HPDE6-E6E7 (cell line): ENCODE measurements around the gene SLC6A1.

Source experiments
- DNase-seq: peaks from one replicate; pipeline ENCODE4 v3.0.0; 2011; ENCODE audit warnings: missing footprints; ENCODE audit errors: extremely low spot score

The SLC6A1 gene

DNA sequence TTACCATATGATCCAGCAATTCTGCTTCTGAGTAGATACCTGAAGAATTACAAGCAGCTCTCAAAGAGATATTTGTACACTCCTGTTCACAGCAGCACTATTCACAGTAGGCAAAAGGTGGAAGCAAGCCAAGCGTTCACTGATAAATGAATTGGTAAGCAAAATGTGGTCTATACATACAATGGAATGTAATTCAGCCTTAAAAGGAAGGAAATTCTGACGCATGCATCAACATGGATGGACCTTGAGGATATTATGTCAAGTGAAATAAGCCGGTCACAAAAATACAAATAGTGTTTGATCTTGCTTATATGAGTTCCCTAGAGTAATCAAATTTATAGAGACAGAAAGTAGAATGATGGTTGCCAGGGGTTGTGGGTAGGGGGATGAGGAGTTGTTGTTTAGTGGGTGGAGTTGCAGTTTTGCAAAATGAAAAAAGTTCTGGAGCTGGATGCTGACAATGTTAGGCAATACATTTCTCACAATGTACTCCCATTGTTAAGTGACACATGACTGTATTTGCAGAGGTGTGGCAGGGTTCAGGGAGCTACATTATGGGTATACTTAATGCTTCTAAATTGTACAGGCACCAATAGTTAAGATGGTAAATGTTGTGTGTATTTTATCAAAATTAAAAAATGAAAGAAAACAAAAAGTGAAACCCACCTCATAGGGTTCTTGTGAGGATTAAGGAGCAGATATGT lies 26.7 kb downstream of the SLC6A1 start:
- no peak for DNase-seq

DNA sequence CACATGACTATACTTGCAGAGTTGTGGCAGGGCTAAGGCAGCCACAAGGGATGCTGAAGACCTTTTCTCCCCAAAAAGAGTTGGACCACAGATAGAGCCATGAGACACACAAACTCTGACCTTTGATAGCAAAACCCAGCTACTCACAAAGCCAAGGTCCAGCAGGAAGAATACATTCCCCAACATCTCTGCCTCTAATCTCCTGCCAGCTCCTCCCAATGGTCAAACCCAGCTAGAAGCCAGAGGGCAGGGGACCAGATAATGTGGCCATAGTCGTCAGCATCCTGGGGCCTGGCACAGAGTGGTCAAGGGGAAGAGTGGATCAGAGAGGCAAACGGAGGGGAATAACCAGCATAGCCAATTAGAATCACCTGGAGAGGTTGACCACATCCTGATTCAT lies 28.2 kb downstream of the SLC6A1 start:
- no peak for DNase-seq

DNA sequence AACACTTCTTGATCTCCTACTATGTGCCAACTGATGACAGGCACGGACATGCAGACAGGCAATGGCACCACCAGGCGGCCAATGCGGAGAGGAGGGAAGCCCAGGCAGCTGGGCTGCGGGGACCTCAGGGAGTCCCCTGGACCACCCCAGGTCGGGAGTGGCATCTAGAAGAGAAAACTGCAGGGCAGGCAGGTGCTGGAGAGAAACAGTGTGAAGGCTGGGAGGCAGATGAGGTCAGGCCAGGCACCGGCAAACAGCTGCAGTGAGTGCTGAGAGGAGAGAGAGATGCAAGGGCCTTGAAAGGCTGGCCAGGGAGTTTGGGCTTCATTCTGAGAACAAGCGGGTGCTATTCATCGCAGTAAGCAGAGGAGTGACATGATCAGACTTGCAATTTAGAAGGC lies 29.1 kb downstream of the SLC6A1 start:
- DNase-seq: no peak

DNA sequence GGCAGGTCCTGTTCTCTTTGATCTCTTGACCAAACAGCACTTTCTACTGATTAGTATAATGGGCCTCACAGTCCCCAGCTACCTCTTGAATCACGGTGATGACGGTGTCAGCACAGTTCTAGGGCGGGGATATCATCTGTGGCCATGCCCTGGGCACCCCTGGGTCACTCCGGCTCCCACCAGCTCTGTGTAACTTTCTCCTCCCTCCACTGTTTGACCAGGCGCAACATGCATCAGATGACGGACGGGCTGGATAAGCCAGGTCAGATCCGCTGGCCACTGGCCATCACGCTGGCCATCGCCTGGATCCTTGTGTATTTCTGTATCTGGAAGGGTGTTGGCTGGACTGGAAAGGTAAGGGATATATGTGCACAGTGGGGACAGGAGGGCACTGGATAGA lies 29.6 kb downstream of the SLC6A1 start:
- no peak for DNase-seq

DNA sequence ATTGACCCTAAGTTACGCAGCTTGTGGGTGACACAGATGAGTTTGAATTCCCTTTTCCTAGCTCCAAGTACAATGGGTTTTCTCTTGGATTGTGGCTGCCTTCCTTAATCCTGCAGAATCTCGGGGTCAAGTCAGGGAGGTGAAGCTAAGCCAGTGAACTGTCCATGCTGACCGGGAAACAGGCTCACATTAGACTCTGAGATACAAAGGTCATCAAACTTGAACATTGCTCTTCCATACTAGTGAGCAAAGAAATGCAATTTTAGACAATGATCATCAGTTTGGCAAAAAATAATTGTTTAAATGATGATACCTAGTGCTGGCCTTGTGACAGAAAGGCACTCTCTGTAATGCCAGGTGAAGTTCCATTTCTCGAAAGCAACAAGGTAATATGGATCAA lies 31.6 kb downstream of the SLC6A1 start:
- DNase-seq: no peak

DNA sequence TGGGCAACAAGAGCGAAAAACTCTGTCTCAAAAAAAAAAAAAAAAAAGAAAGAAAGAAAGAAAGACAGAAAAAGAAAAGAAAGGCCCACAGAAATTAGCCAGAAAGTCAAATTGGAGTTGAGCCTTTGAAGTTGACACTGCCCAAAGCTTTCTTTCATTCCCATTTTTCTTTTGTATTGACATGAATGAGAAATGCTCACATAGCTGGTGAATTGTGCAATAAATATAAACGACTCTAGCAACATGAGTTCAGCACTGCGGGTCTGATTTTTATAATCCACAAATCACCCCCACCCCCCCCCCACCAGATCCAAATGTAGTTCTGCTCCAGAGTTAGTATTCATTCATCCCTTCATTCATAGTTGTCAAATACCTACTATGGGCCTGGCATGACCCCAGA lies 37.4 kb downstream of the SLC6A1 start:
- DNase-seq: no peak

DNA sequence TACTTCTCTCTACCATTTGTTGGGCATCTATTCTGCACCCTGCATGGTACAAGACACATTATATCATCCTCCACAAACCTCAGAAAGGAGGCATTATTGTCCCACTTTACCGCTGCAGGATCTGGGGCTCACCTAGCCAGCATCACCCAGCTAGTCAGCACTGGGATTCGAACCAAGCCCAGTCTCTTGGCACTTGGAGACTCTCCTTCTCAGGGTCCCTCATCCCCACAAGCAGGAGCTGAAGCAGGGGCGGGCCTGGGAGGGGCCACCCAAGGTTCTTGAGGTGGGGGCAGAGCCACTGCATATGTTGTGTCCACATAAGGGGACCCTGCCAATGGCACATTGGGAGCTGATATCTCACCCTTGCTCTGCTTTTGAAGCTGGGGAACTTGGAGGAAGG lies 41.3 kb downstream of the SLC6A1 start:
- DNase-seq: no peak

DNA sequence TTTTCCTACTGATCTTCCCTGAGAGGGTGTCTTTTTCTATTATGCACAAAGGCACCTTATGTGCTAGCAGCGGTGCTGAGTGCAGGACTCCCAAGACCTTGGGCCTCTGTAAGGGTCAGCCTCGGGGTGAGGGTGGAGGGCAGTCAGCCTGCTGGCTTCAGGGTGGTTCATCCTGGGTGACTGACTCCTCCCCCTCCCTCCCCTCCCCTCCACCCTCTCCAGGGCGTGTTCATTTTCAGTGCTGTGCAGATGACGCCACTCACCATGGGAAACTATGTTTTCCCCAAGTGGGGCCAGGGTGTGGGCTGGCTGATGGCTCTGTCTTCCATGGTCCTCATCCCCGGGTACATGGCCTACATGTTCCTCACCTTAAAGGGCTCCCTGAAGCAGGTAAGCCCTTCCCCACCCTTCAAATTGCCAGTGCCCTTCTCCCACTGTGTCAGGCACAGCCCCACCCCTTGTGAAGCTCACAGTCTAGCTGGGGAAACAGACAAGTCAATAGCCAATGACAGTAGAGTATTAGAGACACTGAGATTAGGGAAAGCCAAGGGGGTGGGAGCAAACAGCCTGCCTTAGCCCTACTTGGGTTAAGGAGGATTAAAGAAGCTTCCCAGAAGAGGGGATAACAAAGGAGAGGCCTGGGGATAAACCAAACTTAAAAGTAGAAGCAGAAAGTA lies 41.9 kb downstream of the SLC6A1 start:
- no peak for DNase-seq

DNA sequence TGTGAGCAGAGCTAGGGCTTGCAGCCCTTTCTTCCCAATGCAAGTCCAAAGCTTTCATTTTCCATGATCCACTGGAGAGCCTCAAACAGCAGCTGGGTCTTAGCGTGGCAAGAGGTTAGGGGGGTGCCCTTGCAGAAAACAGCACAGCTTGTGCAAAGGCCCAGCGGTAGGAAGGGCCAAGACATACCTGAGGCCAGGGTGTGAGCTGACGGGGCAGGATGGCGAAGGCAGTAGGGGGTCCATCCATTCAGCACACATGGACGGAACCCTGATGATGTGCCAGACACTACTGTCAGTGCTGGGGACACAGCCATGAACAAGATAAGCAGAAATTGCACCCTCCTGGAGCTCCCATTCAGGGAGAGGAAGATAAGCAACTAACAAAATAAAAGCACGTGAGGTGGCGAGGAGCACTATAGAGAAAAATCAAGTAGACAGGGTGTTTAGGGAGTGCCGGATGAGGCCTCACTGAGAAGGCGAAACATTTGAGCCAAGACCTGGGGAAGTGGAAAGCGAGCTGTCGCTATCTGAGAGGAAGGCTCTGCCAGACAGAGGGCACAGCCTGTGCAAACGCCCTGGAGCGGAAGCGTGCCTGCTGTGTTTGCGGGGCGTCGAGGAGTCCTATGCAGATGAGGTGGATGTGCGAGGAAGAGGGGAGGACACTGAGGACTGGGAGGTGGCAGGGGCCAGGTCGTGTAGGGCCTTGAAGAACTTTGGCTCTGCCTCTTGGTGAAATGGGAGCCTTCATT lies 43.4 kb downstream of the SLC6A1 start:
- no peak for DNase-seq

DNA sequence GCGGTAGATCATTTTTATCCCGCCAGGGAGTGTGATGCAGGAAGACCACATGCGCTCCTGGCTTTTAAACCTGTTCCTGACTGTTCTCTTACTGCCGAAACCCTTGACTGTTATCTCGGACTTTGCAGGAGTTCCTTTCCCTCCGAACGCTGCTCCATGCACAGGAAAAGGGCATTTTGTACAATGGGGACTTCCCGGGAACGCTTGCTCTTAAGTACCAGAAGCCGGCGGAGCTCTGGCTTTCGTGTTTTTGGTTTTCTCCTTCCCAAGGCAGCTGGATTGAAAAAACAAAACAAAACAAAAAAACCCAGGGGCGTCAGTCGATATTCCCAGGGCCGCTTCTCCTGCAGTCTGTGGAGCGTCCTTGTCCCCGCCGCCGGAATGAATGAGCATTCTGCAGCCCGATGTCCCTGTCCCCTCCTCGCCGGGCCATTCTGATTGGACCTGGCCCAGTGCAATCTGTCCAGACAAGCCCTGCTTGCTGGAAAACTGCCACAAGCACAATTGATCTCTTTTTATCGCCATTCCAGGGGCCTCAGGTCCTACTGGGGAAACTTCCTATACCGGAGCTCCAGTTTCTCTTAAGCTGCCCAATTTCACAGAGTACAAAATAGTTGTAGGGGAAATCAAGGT lies 44.8 kb downstream of the SLC6A1 start:
- no peak for DNase-seq

DNA sequence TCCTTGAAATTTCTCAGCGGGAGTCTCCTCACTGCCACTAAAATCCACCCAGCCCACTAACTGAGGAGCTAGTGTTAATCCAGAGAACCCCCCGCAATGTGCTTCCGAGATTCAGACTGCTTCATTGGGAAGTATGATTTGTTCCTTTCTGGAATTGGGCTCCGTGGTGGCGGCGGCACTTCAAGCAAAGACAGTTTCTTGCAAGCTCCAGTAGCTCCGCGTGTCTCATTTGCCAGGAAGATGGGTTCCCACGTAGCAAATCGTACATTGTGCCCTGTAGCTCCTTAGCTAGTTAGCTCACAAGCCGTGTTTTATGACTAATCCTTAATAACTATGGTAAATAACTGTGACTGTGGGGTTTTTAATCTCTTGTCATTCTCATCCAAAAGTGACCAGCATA lies 45.4 kb downstream of the SLC6A1 start:
- DNase-seq: no peak

DNA sequence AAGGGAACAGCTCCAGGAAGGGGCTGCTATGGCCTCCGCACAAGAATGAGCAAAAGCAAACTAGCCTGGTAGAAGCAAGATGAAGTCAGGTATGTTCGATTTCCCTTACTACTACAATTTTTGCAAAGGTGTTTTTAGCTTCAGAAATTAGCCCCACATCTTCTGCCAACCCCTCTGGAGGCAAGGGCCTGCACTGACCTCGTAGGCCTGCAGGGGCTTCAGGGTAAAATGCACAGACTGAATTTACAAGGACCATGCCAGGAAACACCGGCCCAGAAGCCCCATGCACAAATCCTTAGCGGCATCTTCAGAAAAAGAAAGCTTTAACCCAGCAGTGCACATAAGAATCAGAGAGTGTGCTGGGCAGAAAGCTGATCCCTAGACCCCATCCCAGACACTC lies 53.0 kb downstream of the SLC6A1 start:
- DNase-seq: no peak

DNA sequence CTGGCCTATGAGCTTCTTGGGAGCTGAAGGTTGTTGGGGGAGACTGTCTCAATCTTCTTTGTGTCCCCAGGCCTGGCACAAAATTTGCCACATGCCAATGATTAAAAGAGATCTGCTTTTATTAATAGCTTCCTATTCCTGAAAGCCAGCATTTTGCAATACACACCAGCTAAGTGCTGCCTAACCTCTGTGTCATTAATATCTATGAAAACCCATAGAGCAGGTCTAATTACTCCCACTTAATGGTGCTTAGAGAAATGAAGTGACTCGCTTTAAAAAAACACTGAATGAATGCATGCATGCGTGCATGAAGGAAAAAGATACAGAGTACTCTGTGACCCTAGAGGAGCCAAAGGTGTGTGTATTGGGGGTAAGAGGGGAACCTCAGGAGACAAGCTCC lies 55.0 kb downstream of the SLC6A1 start:
- no peak for DNase-seq

DNA sequence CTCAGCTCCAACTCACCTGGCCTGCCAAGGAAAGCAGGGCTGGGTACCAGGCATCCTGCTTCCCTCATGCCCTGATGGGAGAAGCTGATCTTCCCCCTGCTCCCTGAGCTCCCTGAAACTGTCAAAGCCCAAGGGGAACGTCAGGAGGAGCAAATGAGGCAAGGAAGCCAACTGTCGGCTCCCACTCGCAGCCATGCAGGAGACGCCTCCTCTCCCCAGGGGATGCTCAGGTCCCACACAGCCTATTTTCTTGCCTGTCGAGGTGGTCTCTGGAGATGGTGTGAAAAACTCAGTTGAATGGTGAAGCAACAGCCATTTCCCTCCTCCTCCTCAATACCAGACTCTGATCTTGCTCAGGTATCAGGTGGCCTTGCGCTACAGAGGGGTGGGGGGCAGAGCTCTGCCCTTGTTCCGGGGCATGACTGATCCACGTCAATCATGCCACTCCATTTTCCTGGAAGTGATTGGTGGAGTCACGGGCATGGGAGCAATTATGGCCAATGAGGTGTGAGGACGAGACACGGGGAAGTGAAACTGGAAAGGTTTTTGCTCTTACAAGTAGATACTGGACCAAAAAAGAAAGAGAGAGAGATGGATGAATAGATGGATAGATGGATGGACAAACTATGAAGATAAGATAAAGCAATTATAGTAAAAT lies 58.2 kb downstream of the SLC6A1 start:
- no peak for DNase-seq

DNA sequence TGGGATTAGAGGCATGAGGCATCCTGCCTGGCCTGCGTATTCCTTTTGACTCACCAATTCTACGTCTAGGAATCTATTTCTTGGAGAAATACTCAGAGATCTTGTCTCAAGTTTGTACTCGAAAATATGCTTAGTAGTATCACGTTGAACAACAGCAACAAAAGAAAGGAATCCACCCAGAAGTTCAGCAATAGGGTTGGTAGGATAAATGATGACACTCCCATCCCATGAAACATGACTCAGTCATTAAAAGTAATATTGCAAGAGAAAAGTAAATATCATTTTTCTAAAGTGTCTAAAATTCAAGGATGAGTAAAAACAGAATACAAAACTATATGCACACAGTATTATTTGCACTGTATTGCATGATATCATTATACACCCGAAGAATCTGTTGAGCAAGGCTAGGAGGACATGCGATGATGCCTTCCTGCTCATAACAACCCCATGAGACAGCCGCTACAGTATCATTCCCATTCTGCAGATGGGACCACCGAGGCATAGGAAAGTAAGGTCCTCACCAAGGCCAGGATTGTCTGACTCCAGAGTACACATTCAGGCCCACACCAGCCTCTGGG lies 61.5 kb downstream of the SLC6A1 start:
- DNase-seq: no peak

DNA sequence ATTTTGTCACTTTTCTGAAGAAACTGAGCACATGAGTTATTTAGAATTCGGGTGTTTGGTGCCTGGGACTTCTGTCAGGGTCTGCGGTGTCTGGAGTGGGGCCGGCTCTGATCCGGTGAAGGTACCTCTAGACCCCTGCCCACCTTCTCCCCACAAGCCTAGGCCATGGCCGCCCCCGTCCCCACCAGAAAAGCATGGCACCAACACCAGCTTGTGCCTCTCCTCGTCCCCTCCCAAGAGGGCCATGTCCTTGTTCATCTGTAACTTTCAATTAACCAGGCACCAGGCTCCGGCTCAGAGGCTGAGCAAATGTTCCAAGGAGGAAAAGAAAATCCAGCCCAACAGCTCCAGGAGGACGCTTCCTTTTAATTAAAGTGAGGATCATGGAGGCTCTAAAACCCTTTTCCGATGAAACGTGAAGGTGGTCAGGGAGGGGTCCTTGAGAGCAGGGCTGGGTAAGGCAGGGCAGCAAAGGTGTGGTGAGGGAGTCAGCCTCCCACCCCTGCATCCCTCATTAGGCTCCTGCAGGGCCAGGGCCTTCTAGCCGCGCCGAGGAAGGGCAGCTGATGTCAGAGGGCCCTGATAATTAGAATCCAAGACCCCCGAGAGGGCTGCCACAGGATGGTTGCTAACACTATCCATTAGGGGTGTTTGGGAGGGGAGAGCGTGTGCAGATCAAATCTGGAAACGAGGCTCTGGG lies 62.3 kb downstream of the SLC6A1 start:
- no peak for DNase-seq

DNA sequence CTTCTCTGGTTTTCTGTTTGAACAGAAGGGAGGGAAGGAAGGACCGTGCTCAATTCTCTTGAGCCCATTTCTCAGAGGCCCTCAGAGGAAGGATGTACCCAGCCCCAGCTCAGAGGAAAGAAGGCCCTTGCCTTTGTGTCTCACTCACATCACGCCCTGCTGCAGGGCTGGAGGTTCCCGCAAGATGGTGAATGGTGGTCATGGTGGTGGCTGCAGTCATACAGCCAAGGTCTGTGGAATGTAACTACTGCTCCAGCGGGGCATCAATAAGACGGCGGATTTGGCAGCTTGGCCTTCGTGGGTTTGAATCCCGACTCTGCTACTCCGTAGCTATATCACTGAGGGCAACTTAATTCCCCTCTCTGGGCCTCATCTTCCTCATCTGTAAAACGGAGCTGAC lies 62.9 kb downstream of the SLC6A1 start:
- DNase-seq: no peak

DNA sequence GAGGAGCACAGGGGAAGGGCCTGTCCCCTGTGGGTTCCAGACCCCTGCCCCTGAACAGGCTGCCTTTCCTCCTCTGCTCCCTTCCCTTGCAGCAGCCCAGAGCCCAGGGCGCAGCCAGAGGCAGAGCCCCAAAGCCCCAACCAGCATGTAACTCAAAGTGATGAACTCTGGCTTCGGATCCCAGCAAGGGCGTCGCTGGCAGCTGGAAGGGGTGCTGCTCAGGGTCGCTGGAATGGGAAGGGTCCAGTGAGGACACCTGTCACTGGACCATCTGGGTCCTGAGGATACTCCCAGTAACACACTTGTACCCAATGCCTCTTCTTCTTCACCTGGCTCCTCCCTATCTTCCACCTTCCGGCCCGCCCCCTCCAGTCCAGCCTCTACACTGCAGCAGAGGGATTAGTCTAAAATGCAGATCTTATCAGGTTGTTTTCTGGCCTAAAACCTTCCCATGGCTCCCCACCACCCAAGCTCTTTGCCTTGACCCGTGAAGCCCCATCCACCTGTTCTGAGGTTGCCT lies 64.0 kb downstream of the SLC6A1 start:
- no peak for DNase-seq

DNA sequence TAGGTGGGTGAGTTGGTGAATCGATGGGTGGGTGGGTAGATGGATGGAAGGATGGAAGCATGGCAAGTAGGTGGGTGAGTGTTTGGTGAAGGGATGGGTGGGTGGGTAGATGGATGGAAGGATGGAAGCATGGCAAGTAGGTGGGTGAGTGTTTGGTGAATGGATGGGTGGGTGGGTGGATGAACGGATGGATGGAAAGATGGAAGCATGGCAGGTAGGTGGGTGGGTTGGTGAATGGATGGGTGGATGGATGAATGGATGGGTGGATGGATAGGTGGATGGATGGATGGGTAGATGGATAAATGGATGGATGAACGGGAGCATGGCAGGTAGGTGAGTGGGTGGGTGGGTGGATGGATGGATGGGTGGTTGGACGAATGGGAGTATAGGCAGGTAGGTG lies 65.1 kb downstream of the SLC6A1 start:
- DNase-seq: no peak

DNA sequence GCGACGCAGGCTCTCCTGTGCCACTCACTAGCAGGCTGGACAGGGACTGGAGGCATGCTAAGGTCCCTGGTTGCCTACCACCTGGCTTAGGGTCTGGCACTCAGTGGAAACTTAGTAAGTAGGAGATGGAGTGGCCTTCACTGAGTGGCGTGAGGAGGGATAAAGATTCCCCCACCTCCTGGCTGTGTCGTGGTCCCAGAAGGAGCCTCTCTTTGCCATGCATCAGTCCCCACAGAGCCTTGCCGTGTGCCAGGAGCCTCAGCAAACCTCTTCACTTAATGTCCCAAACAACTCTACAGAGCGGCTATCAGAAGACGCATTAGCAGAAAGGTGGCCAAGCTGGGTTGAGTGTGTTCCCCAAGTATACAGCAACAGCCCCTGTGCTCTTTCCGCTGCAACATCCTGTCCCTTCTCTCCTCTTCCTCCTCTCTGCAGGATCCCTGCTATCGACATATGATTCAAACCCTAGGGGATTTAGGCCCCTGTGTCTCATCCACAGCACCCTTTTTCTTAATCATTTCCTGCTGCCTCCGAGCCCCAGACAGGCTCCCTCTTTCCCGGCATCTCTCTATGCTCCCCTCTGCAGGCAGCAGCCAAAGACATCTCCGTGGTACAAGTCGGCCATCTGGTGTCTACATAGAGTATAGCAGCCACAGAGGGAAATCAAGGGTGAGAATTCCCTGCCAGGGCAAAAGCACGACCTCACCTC lies 66.7 kb downstream of the SLC6A1 start:
- DNase-seq: peak; percentile 31
